HG03103 (cell line): Measurements from ENCODE around the gene DNAH8.

ENCODE experiments used
- ATAC-seq: cut with Tn5 transposase; IDR thresholded peaks from one replicate; pipeline ENCODE4 v1.9.1; 2021; ENCODE audit warnings: low read depth; ENCODE audit not compliant: unreplicated experiment

The DNAH8 gene

DNA sequence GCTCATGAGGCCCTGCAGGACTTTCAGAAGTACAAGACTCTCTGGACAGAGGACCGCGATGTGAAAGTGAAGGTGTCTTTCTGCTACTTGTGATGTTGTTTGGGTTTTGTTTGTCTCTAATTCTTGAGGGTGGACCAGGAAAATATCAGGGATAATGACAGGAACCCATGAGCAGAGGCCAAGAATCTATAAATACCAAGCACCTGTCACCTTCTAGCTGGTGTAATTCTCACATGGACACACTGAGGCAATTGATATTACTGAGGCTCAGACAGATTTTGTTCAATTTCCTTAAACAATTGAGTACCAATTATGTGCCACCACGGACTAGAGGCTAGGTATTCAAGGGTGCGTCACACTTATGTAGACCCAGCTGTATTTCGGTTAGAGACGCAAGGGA lies 107.9 kb downstream of the DNAH8 start:
- no peak for ATAC-seq

DNA sequence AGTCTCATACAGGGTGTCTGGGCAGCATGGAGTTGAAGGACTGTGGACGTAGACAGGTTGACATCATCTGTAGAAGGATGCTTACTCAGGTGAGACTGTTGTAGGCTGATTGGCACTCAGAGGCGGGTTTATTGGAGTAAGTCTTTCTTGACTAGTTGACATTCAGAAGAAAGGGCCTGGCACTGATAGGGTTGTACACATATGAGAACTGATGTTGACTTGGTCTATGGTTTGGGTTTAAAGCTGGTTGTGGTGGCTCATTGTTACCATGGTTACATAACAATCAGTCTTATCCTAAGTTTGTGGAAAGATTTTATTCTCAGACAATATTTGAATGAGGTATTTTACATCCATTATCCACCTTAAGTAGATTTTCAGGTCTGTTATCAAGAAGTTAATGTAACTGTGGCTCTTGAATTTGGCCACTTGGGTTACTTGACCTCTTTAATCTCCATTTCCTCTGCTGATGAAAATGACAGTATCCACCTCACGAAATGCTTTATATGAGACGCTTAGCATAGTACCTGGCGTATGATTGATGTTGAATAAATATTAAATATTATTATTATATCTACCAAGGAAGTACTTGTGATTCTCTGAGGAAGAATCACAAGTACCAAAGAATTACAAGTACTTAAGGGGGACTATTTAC lies 109.3 kb downstream of the DNAH8 start:
- no peak for ATAC-seq

DNA sequence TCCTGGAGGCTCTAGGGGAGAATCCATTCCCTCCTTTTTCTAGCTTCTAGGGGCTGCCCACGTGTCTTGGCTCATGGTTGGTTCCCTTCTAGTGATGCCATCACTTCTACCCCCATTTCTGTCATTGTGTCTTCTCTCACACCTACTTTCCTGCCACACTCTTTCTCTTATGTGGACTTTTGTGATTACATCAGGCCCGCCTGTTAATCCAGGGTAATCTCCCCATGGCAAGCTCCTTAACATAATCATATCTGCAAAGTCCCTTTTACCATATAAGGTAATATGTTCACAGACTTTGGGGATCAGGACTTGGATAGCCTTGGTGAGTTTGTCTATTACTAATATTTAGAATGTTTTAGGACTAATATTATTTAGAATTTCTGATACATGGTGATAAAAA lies 111.9 kb downstream of the DNAH8 start:
- ATAC-seq: no peak

GRCh38 chr6:38831865-38832264 lies 116.8 kb downstream of the DNAH8 start:
- no peak for ATAC-seq

GRCh38 chr6:38833320-38833719 lies 118.2 kb downstream of the DNAH8 start:
- ATAC-seq: no peak

GRCh38 chr6:38836585-38836984 lies 121.5 kb downstream of the DNAH8 start:
- ATAC-seq: no peak

- ATAC-seq: no peak
Observed at GRCh38 chr6:38837101-38837500, 122.0 kb downstream of the DNAH8 start.

DNA sequence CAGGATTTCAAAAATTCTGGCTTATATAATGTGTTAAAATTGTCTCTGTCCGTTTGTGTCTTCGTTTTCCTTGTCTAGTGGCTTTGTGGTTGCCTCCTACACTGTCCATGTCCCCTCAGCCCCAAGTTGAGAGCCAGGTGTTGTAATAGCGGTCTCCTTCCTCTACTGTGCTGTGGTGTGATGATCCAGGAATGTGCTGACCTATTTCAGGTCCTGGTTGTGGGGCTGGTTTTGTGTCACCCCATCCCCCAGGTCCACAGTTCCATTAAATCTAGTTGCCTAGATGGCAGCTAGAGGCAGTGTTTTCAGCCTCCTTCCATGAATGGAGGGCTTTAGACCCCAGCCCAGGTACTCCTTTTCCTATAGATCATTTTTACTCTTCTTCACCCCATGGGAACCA lies 128.7 kb downstream of the DNAH8 start:
- no peak for ATAC-seq

GRCh38 chr6:38845931-38846330 lies 130.8 kb downstream of the DNAH8 start:
- ATAC-seq: no peak

GRCh38 chr6:38846361-38846760 lies 131.2 kb downstream of the DNAH8 start:
- ATAC-seq: no peak

DNA sequence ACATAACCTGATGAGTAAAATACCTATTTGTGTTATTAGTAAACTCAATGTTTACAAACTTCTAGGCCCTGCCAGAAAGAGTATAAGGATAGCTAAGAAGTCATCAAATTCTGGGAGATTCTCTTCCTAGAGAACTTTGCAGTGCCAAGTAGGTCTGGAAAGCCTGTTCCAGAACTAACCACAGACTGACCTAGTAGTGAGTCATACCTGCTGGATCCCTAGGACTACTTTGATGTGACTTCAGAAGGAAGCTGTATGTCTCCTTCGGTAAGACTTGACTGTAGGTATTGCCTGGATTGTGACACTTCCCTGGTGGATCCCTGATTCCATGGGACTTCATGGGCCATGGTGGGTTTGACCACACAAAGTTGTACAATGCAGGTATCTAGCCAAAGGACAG lies 131.7 kb downstream of the DNAH8 start:
- ATAC-seq: no peak

GRCh38 chr6:38847497-38847896 lies 132.4 kb downstream of the DNAH8 start:
- no peak for ATAC-seq

GRCh38 chr6:38848760-38849159 lies 133.6 kb downstream of the DNAH8 start:
- ATAC-seq: no peak

DNA sequence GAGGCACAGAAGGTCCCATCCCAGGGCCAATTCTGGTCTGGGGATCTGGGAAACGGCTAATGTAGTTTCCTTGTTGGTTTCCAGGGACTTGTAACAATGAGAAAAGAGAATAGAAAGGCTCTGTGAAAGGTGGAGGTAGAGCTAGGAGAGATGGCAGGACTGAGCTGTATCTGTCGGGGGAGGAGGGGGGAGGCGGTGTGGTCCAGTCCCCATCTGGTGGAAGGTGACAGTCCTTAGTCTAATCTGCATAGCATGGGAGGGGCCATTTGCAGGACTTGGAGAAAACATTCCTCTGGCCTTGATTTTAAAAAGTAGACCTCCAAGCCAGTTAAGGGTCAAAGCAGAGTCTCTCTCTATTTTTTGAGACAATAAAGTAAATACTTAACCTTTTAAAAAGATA lies 137.1 kb downstream of the DNAH8 start:
- no peak for ATAC-seq

DNA sequence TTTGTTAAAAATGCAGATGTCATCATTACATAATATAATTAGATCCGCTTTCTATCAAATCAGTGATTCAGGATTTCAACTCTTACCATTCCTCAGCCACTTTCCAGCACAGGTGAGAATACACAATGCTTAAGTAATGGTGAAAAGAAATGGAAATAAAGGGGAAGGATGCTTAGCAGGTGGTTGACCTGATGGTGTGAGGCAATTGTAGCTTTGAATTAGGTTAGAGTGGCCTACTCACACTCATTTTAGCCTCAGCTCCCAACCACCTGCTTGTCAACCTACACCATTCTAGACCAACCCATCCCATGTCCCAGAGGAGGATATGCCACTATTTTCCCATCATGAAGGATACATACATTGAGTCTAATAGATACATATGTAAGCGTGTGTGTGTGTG lies 138.1 kb downstream of the DNAH8 start:
- ATAC-seq: no peak

GRCh38 chr6:38856492-38856891 lies 141.4 kb downstream of the DNAH8 start:
- no peak for ATAC-seq

- ATAC-seq: no peak
Observed at GRCh38 chr6:38857815-38858214, 142.7 kb downstream of the DNAH8 start.

DNA sequence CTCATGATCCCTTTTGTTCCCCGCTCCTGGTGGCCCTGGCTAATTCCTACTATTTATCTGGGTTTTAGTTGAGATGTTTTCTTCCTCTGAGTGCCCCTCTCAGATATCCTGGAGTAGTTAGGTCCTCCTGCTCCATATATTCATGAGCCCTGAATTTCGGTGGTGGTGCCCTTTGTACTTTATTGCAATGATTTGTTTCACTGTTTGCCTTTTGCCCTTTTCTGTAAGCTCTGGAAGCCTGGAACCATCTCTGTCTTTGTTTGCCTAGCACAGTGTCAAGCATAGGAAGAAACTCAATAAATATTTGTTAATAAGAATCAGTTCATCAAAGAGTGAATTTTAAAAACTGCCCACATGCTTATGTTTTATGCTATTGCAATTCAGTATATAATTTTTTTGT lies 144.9 kb downstream of the DNAH8 start:
- ATAC-seq: no peak

DNA sequence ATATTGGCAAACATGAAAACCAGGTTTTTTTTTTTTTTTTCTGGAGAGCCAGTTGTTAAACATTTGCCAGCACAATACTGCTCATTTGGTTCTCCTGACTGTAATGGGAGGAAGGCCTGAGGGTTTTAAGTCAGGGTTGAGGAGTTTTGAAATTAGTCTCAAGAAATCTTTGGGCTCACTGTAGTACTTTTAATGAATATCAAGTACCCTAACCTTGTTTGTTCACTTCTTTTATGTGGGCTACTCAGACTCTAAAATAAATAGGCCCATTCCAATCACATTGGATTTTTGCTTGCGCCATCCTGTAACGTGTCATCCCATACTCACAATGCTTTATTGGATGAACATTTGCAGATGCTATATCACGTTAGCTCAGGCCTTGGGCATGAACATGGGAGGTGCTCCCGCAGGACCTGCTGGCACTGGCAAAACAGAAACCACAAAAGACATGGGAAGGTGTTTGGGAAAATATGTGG lies 146.9 kb downstream of the DNAH8 start:
- ATAC-seq: no peak

DNA sequence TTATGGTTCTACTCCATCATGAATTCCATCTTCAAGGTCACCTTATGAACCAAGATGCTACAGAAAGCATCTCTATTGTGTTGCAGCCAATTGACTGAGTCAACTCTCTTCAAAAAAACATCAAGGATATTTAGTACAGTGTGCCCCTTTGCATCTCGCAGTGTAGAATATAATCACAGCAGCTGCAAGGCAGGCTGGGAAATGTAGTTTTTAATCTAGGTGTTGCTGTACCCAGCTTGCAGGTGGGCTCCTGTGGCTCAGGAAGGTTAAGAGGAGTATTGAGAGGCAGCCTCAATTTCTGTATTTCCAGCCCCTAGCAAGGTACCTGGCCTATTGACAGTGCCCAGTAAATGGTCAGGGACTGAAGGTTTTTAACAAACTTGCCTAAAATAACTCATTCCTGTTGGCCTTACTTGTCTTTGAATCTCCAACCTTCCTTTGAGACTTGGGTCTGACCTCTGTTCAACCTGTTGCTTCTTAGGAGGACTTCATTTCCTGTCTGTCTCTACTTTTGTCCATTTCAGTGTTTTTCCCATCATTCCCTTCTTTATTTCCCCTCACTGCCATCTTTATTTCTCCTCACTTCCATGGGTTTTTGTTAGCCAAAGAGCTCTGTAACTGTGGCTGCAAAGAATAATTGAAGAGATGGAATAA lies 150.5 kb downstream of the DNAH8 start:
- no peak for ATAC-seq

DNA sequence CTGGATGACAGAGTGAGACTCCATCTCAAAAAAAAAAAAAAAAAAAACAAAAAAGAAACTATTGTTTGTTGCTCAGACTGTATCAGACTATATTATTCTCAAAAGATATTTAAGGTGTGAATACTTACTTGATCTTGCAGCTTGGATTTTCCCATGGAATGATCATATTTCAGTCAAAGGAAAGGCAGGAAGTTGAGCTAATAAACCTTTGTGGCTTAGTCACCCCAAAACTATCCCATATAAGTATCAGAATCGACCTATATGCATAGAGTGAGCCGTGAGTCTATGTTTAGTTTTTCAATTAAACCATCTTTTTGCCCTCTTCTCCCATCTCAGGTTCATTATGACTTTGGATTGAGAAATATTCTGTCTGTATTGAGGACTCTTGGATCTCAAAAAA lies 152.6 kb downstream of the DNAH8 start:
- ATAC-seq: no peak

- no peak for ATAC-seq
Observed at GRCh38 chr6:38871741-38872568, 156.8 kb downstream of the DNAH8 start.
